OCI-LY7 (cell line): ENCODE results near the gene NSD2. TPM values are rescaled to one million over a fixed set of nuclear protein-coding genes. Genes with fewer than 3 reads are reported as not detected.

Source experiments
- BruUV-seq: library from RNA; stranded (reverse); fragments of 400-500 nt; replicated peaks from 2 replicates; lab custom pipeline; 2021; lab: Mats Ljungman, UMichigan
- CTCF ChIA-PET: fragments of 300-600 bp; sonication (Branson Sonifier 250); formaldehyde crosslinking; loops from one replicate; lab custom pipeline; 2022; ENCODE audit warnings: antibody characterized with exemption; ENCODE audit not compliant: unreplicated experiment; lab: Charles Lee
- POLR2A ChIA-PET: fragments of 300-600 bp; sonication (Branson Sonifier 250); formaldehyde crosslinking; loops from one replicate; lab custom pipeline; 2022; ENCODE audit warnings: antibody characterized with exemption; lab: Charles Lee
- DNase-seq: peaks from one replicate; pipeline ENCODE4 v3.0.0-alpha.2; 2015; ENCODE audit warnings: low spot score
- H2AFZ ChIP-seq: fragments of 200-600 bp; sonication (generic), shearing (Covaris generic); 2 replicates; pipeline ENCODE4 v1.6.1; 2014; ENCODE audit warnings: mild to moderate bottlenecking, antibody characterized with exemption, low read length, moderate library complexity
- H3K27ac ChIP-seq: fragments of 200-600 bp; sonication (generic); 2 replicates; pipeline ENCODE4 v1.5.1; 2014; ENCODE audit warnings: mixed run types, low read depth, mild to moderate bottlenecking, moderate library complexity, low read length, inconsistent platforms; ENCODE audit not compliant: poor library complexity, severe bottlenecking
- H3K36me3 ChIP-seq: fragments of 200-600 bp; sonication (generic); 2 replicates; pipeline ENCODE4 v1.6.1; 2014; ENCODE audit warnings: mild to moderate bottlenecking, antibody characterized with exemption, low read length, moderate library complexity, mixed read lengths; ENCODE audit not compliant: insufficient read depth
- H3K4me1 ChIP-seq: fragments of 200-600 bp; sonication (generic); 2 replicates; pipeline ENCODE4 v1.5.1; 2014; ENCODE audit warnings: mild to moderate bottlenecking, low read length; ENCODE audit not compliant: insufficient read depth, poor library complexity, severe bottlenecking
- H3K4me2 ChIP-seq: fragments of 200-600 bp; sonication (generic); 2 replicates; pipeline ENCODE4 v1.6.1; 2014; ENCODE audit warnings: mild to moderate bottlenecking, low read length
- H3K4me3 ChIP-seq: fragments of 200-600 bp; sonication (generic); 2 replicates; pipeline ENCODE4 v1.5.1; 2014; ENCODE audit warnings: mild to moderate bottlenecking, low read depth, low read length; ENCODE audit not compliant: poor library complexity, severe bottlenecking
- H3K79me2 ChIP-seq: fragments of 200-600 bp; sonication (generic); 2 replicates; pipeline ENCODE4 v1.6.1; 2016; ENCODE audit warnings: low read depth, mild to moderate bottlenecking, low read length, moderate library complexity, mixed read lengths; ENCODE audit not compliant: insufficient read depth
- H3K9me2 ChIP-seq: fragments of 200-600 bp; sonication (generic); 2 replicates; pipeline ENCODE4 v1.6.1; 2016; ENCODE audit warnings: mild to moderate bottlenecking, low read length, mixed read lengths; ENCODE audit not compliant: insufficient read depth
- H3K9me3 ChIP-seq: fragments of 200-600 bp; sonication (generic); 2 replicates; pipeline ENCODE4 v1.6.1; 2014; ENCODE audit warnings: mild to moderate bottlenecking, mixed run types, low read length, mixed read lengths
- H4K20me1 ChIP-seq: fragments of 200-600 bp; sonication (generic); 2 replicates; pipeline ENCODE4 v1.6.1; 2014; ENCODE audit warnings: mild to moderate bottlenecking, antibody characterized with exemption, low read length, moderate library complexity, mixed read lengths; ENCODE audit not compliant: insufficient read depth
- CTCF ChIP-seq: fragments of 200-600 bp; sonication (generic); conservative IDR thresholded peaks from 2 replicates; pipeline ENCODE4 v1.5.1; 2014; ENCODE audit warnings: mild to moderate bottlenecking, antibody characterized with exemption, low read length, moderate library complexity, mixed read lengths
- EZH2phosphoT487 ChIP-seq: fragments of 200-600 bp; sonication (generic); IDR thresholded peaks from 2 replicates; pipeline ENCODE4 v1.6.1; 2018; ENCODE audit warnings: low read depth, borderline replicate concordance, mild to moderate bottlenecking, mixed run types, antibody characterized with exemption, low read length, moderate library complexity, mixed read lengths
- intact Hi-C: fragments of 100-400 bp; cut with micrococcal nuclease; formaldehyde crosslinking; loops from one replicate; pipeline ENCODE4 v1.10.0; 2022; ENCODE audit not compliant: unreplicated experiment
- total RNA-seq, 2 experiments: library from RNA; depleted of rRNA in 1 of 2; stranded (reverse); fragments of >200 nt in 1 of 2; shearing (Covaris generic) in 1 of 2; gene quantifications; 2 replicates each; pipeline ENCODE4 v1.2.3, GENCODE V29; 2014 to 2022

The NSD2 gene
- total RNA-seq, 2 experiments from 2014 or later: 169 to 329 TPM

GRCh38 chr4:1956631-1957030 is 85.4 kb downstream of the NSD2 start:
- no peaks in the 10 kb centered on the region for H3K4me1 ChIP-seq
- DNase-seq: no peak
- no peaks in the 10 kb centered on the region for H3K79me2 ChIP-seq
- no peak overlapping the region for H3K4me2 ChIP-seq
- intact Hi-C loops: no loop called here
- no peak overlapping the region for H3K27ac ChIP-seq
- ChIA-PET CTCF (no interaction called here), POLR2A (no interaction called here)
- H3K36me3 ChIP-seq: peaks cover 96% of the 10 kb centered on the region
- BruUV-seq: no TSS peak
- H3K9me2 ChIP-seq: no peaks in the 10 kb centered on the region
- no peak for TF ChIP-seq CTCF
- TF ChIP-seq EZH2phosphoT487: no peak
- no peaks in the 10 kb centered on the region for H3K9me3 ChIP-seq
- H2AFZ ChIP-seq: no peak overlapping the region
- no peak overlapping the region for H3K4me3 ChIP-seq
- no peaks in the 10 kb centered on the region for H4K20me1 ChIP-seq

GRCh38 chr4:1958276-1959103 is 87.3 kb downstream of the NSD2 start:
- ChIA-PET CTCF (no interaction called here), POLR2A (interaction anchor here (0.5 kb wide), 1 partner anchor 76 kb away, joined by 3 read pairs; no protein-coding TSS in a partner anchor)
- BruUV-seq: no TSS peak
- no peak for DNase-seq
- no peaks in the 10 kb centered on the region for H3K79me2 ChIP-seq
- peaks cover 96% of the 10 kb centered on the region for H3K36me3 ChIP-seq
- no peak overlapping the region for H2AFZ ChIP-seq
- intact Hi-C loops: no loop called here
- H3K9me2 ChIP-seq: no peaks in the 10 kb centered on the region
- no peak overlapping the region for H3K4me2 ChIP-seq
- no peak overlapping the region for H3K4me3 ChIP-seq
- H3K4me1 ChIP-seq: no peaks in the 10 kb centered on the region
- H3K9me3 ChIP-seq: no peaks in the 10 kb centered on the region
- TF ChIP-seq CTCF (no peak), EZH2phosphoT487 (no peak)
- H4K20me1 ChIP-seq: no peaks in the 10 kb centered on the region
- no peak overlapping the region for H3K27ac ChIP-seq

- Histone ChIP-seq H3K9me2 (no peaks in the 10 kb centered on the region), H3K27ac (no peak overlapping the region), H4K20me1 (no peaks in the 10 kb centered on the region), H3K4me2 (no peak overlapping the region), H3K4me1 (no peaks in the 10 kb centered on the region), H3K36me3 (peaks cover 100% of the 10 kb centered on the region), H3K4me3 (no peak overlapping the region), H3K9me3 (no peaks in the 10 kb centered on the region), H2AFZ (no peak overlapping the region), H3K79me2 (no peaks in the 10 kb centered on the region)
- TF ChIP-seq EZH2phosphoT487: no peak
- no peak for TF ChIP-seq CTCF
- intact Hi-C loops: no loop called here
- ChIA-PET CTCF (no interaction called here), POLR2A (no interaction called here)
- BruUV-seq: no TSS peak
- no peak for DNase-seq
Measured at GRCh38 chr4:1959104-1959384, 87.9 kb downstream of the NSD2 start.
